CD4-positive, alpha-beta T cell (primary cell): ENCODE results near the gene DAD1. TPM values are rescaled to one million over a fixed set of nuclear protein-coding genes. Genes with fewer than 3 reads are reported as not detected.

Experiments used
- ATAC-seq: fragments of 200-7000 bp; cut with Tn5 transposase; one replicate; pipeline ENCODE4 v1.10.0; 2022; ENCODE audit warnings: mild to moderate bottlenecking; ENCODE audit not compliant: poor library complexity
- CTCF ChIA-PET: fragments of 350-600 bp; sonication (Branson Sonifier 250); formaldehyde crosslinking; loops from one replicate; lab custom pipeline; 2021; ENCODE audit warnings: antibody characterized with exemption, inconsistent platforms; lab: Charles Lee
- POLR2A ChIA-PET: fragments of 350-600 bp; sonication (Branson Sonifier 250); formaldehyde crosslinking; loops from one replicate; lab custom pipeline; 2021; ENCODE audit warnings: antibody characterized with exemption, inconsistent platforms; lab: Charles Lee
- DNase-seq, 14 experiments: peaks; one replicate each; pipeline ENCODE4 v3.0.0-alpha.2; 2013 to 2020; ENCODE audit warnings: mixed read lengths in 2 of 14
- H3K27ac ChIP-seq, 2 donors: one replicate each; pipeline versions ENCODE4 v1.5.1 to v1.7.0; 2013; ENCODE audit warnings: low read length in 2 of 2, low read depth in 1 of 2, mild to moderate bottlenecking in 1 of 2
- H3K27me3 ChIP-seq, 2 experiments: 1 replicate in 1 of 2; 2 replicates in 1 of 2; pipeline versions ENCODE4 v1.6.1 to v1.7.0; 2013; ENCODE audit warnings: low read length in 2 of 2, control low read depth in 1 of 2, mild to moderate bottlenecking in 1 of 2, moderate library complexity in 1 of 2; ENCODE audit not compliant: insufficient read depth in 2 of 2, control insufficient read depth in 1 of 2
- H3K36me3 ChIP-seq: one replicate; pipeline ENCODE4 v1.6.1; 2013; ENCODE audit warnings: low read length, control low read depth; ENCODE audit not compliant: insufficient read depth
- H3K4me1 ChIP-seq: one replicate; pipeline ENCODE4 v1.6.1; 2013; ENCODE audit warnings: low read length, control low read depth; ENCODE audit not compliant: insufficient read depth
- H3K4me3 ChIP-seq: one replicate; pipeline ENCODE4 v1.5.1; 2013; ENCODE audit warnings: mild to moderate bottlenecking, low read length, moderate library complexity
- H3K9me3 ChIP-seq, 2 experiments: 1 replicate in 1 of 2; 2 replicates in 1 of 2; pipeline versions ENCODE4 v1.6.1 to v1.7.0; 2013; ENCODE audit warnings: low read length in 2 of 2, mild to moderate bottlenecking in 2 of 2, control low read depth in 1 of 2, moderate library complexity in 1 of 2; ENCODE audit not compliant: control insufficient read depth in 1 of 2, insufficient read depth in 1 of 2
- H3K27ac Mint-ChIP-seq: one replicate; pipeline ENCODE4 v1.8.0; 2020; ENCODE audit warnings: mixed read lengths
- H3K27me3 Mint-ChIP-seq: one replicate; pipeline ENCODE4 v1.8.0; 2021; ENCODE audit warnings: mixed read lengths
- H3K36me3 Mint-ChIP-seq: one replicate; pipeline ENCODE4 v1.8.0; 2021; ENCODE audit warnings: low read depth, mixed read lengths
- H3K4me1 Mint-ChIP-seq: one replicate; pipeline ENCODE4 v1.8.0; 2021; ENCODE audit warnings: low read depth, mixed read lengths
- H3K4me3 Mint-ChIP-seq: one replicate; pipeline ENCODE4 v1.8.0; 2020; ENCODE audit warnings: mild to moderate bottlenecking, mixed read lengths
- H3K9me3 Mint-ChIP-seq: one replicate; pipeline ENCODE4 v1.8.0; 2020; ENCODE audit warnings: mixed read lengths
- intact Hi-C, 2 experiments: fragments of 100-400 bp; cut with DNase I in 1 of 2; cut with micrococcal nuclease in 1 of 2; formaldehyde crosslinking; loops; one replicate each; pipeline versions ENCODE4 v1.15.1 to v1.9.0; 2023 to 2025; cut with DNase I, micrococcal nuclease
- total RNA-seq, 174 experiments: library from RNA in 2 of 174; stranded (reverse) in 2 of 174; gene quantifications; one replicate each; pipeline ENCODE4 v1.2.3 and lab custom pipeline; 2021 to 2026
- TF ChIP-seq, protein P1 (sequence below): fragments of 200-600 bp; IDR thresholded peaks from one replicate; pipeline ENCODE4 v1.8.0; 2022; ENCODE audit warnings: antibody characterized with exemption, mild to moderate bottlenecking

Gene DAD1
- total RNA-seq, 2 experiments from 2014 or later = 41.8 to 44.1 TPM

DNA sequence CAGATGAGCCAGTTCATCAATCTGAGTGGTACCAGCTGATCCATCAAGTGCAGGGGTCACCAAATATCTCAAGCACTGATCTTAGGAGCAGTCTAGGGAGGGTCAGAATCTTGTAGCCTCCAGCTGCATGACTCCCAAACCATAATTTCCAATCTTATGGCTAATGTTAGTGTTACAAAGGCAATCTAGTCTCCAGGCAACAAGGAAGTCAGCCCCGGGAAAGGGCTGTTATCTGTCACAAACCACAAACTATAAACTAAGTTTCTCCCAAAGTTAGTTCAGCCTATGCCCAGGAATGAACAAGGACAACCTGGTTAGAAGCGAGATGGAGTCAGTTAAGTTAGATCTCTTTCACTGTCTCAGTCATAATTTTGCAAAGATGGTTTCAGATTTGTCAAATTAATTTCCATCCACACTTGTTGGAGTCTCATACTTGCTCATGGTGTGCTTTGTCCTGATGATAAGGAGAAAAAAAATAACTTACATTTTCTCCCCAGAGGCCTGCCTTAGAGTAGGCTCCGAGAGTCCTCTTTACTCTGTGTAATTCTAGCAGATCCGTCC lies 5.2 kb upstream of the DAD1 start:
- Histone ChIP-seq H3K4me1 (peaks cover 27% of the 10 kb centered on the region), H3K27me3 (no peaks in the 10 kb centered on the region), H3K4me3 (no peak overlapping the region), H3K9me3 (no peaks in the 10 kb centered on the region), H3K36me3 (no peaks in the 10 kb centered on the region), H3K27ac (no peak overlapping the region)
- H3K9me3 Mint-ChIP-seq = no peaks in the 10 kb centered on the region
- CTCF ChIA-PET = interaction anchor here (1.2 to 6.7 kb wide), 2 partner anchors 23 to 293 kb away, joined by 3 to 87 read pairs; no protein-coding TSS in a partner anchor
- H3K27ac Mint-ChIP-seq = no peak overlapping the region
- TF ChIP-seq, protein P1, sequence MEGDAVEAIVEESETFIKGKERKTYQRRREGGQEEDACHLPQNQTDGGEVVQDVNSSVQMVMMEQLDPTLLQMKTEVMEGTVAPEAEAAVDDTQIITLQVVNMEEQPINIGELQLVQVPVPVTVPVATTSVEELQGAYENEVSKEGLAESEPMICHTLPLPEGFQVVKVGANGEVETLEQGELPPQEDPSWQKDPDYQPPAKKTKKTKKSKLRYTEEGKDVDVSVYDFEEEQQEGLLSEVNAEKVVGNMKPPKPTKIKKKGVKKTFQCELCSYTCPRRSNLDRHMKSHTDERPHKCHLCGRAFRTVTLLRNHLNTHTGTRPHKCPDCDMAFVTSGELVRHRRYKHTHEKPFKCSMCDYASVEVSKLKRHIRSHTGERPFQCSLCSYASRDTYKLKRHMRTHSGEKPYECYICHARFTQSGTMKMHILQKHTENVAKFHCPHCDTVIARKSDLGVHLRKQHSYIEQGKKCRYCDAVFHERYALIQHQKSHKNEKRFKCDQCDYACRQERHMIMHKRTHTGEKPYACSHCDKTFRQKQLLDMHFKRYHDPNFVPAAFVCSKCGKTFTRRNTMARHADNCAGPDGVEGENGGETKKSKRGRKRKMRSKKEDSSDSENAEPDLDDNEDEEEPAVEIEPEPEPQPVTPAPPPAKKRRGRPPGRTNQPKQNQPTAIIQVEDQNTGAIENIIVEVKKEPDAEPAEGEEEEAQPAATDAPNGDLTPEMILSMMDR = no peak
- ATAC-seq (no peak), DNase-seq (no peak)
- no peak overlapping the region for H3K4me3 Mint-ChIP-seq
- no peaks in the 10 kb centered on the region for H3K27me3 Mint-ChIP-seq
- POLR2A ChIA-PET = interaction anchor here (0.6 kb wide), 1 partner anchor 860 kb away, joined by 3 read pairs; no protein-coding TSS in a partner anchor
- peaks cover 20% of the 10 kb centered on the region for H3K36me3 Mint-ChIP-seq
- peaks cover 28% of the 10 kb centered on the region for H3K4me1 Mint-ChIP-seq
- intact Hi-C loops = no loop called here

DNA sequence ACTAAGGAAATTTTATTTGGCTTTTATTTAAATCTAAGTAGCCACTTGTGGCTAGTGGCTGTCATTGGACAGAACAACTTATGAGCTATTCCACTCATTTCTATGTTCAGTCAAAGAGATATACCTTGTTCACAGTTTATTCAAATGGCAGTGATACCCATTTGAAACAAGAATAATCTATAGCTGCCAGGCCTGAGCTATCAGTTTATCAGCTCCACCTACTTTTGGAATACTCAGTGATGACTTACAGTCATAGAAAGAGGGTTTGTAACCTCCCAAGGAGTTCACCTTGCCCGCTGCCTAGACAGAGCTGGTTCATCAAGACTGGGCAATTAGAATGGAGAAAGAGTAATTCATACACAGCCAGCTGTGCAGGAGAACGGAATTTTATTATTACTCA lies 4.6 kb upstream of the DAD1 start:
- Histone ChIP-seq H3K4me3 (no peak overlapping the region), H3K27ac (no peak overlapping the region), H3K9me3 (no peaks in the 10 kb centered on the region), H3K36me3 (no peaks in the 10 kb centered on the region), H3K27me3 (no peaks in the 10 kb centered on the region), H3K4me1 (peaks cover 21% of the 10 kb centered on the region)
- ChIA-PET CTCF (interaction anchor here (1.2 to 6.7 kb wide), 2 partner anchors 22 to 293 kb away, joined by 3 to 87 read pairs; no protein-coding TSS in a partner anchor), POLR2A (interaction anchor here (0.6 to 0.9 kb wide), 2 partner anchors 236 to 859 kb away, joined by 3 read pairs; partner anchors contain the start of gene MRPL52)
- no peaks in the 10 kb centered on the region for H3K27me3 Mint-ChIP-seq
- intact Hi-C loops = no loop called here
- TF ChIP-seq, protein P1 = no peak
- ATAC-seq = no peak
- H3K27ac Mint-ChIP-seq = no peak overlapping the region
- no peak overlapping the region for H3K4me3 Mint-ChIP-seq
- H3K36me3 Mint-ChIP-seq = peaks cover 21% of the 10 kb centered on the region
- DNase-seq = no peak
- H3K4me1 Mint-ChIP-seq = peaks cover 28% of the 10 kb centered on the region
- H3K9me3 Mint-ChIP-seq = no peaks in the 10 kb centered on the region

DNA sequence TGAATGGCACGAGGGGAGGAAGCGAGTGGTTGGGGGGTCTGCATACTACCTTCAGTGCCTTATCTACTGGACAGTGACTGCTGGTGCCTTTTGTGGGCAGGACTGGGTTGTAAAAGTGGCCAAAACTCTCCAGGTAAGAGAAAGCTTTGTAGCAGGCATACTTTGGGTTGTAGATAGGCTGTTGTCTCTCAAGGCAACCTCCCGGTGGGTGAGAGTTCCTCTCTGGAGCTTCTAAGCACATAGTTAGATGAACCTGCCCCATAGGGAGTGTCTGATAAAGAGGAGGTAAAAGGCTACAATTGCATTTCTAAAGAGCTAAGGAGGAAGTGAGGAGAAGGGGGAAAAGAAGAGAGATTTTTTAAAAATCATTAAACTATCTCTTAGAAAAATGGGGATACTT lies 4.2 kb upstream of the DAD1 start:
- Histone ChIP-seq H3K9me3 (no peaks in the 10 kb centered on the region), H3K36me3 (no peaks in the 10 kb centered on the region), H3K27me3 (no peaks in the 10 kb centered on the region), H3K4me3 (no peak overlapping the region), H3K4me1 (peaks cover 18% of the 10 kb centered on the region), H3K27ac (no peak overlapping the region)
- H3K9me3 Mint-ChIP-seq = no peaks in the 10 kb centered on the region
- H3K36me3 Mint-ChIP-seq = peaks cover 21% of the 10 kb centered on the region
- ChIA-PET POLR2A (interaction anchor here (0.9 kb wide), 1 partner anchor 237 kb away, joined by 3 read pairs; the partner anchor contains the start of gene MRPL52), CTCF (interaction anchor here (1.2 to 6.7 kb wide), 2 partner anchors 22 to 294 kb away, joined by 3 to 87 read pairs; no protein-coding TSS in a partner anchor)
- H3K4me1 Mint-ChIP-seq = peaks cover 29% of the 10 kb centered on the region
- ATAC-seq = no peak
- intact Hi-C loops = no loop called here
- TF ChIP-seq, protein P1 = no peak
- no peak overlapping the region for H3K27ac Mint-ChIP-seq
- H3K4me3 Mint-ChIP-seq = no peak overlapping the region
- no peaks in the 10 kb centered on the region for H3K27me3 Mint-ChIP-seq
- DNase-seq = no peak
